LoVo (cell line): Measurements from ENCODE around the gene KCNQ1.

ENCODE experiments used
- DNase-seq: peaks from one replicate; pipeline ENCODE4 v3.0.0-alpha.2; 2016; ENCODE audit warnings: low spot score

Gene KCNQ1

GRCh38 chr11:2441171-2441570 is 3.6 kb upstream of the KCNQ1 start:
- DNase-seq = no peak

- DNase-seq = peak; percentile 55
Measured at GRCh38 chr11:2442589-2442988, 2.2 kb upstream of the KCNQ1 start.

GRCh38 chr11:2443406-2443805 is 1.4 kb upstream of the KCNQ1 start:
- DNase-seq = no peak

GRCh38 chr11:2443881-2444820 is 657 bp upstream of the KCNQ1 start, which contains the start of gene TRPM5:
Gene TRPM5, minus strand, starts transcription at chr11:2444514. Its CDS starts 21,478 bp downstream, at chr11:2423036.
- peak; percentile 53 for DNase-seq

- DNase-seq = no peak
Measured at GRCh38 chr11:2445746-2446551, 1.1 kb downstream of the KCNQ1 start.

GRCh38 chr11:2446590-2447252 is 1.9 kb downstream of the KCNQ1 start:
- DNase-seq = no peak

- DNase-seq = no peak
Measured at GRCh38 chr11:2447253-2447950, 2.6 kb downstream of the KCNQ1 start.

- no peak for DNase-seq
Measured at GRCh38 chr11:2447951-2448650, 3.3 kb downstream of the KCNQ1 start.

GRCh38 chr11:2448661-2449547 is 4.1 kb downstream of the KCNQ1 start:
- DNase-seq = no peak

GRCh38 chr11:2449548-2450320 is 4.9 kb downstream of the KCNQ1 start:
- DNase-seq = no peak

- DNase-seq = no peak
Measured at GRCh38 chr11:2450321-2451041, 5.7 kb downstream of the KCNQ1 start.

- no peak for DNase-seq
Measured at GRCh38 chr11:2451336-2451735, 6.5 kb downstream of the KCNQ1 start.

GRCh38 chr11:2451916-2452315 is 7.1 kb downstream of the KCNQ1 start:
- no peak for DNase-seq

GRCh38 chr11:2452321-2453012 is 7.7 kb downstream of the KCNQ1 start:
- DNase-seq = no peak

GRCh38 chr11:2453436-2453835 is 8.6 kb downstream of the KCNQ1 start:
- DNase-seq = no peak

GRCh38 chr11:2458321-2458720 is 13.5 kb downstream of the KCNQ1 start:
- no peak for DNase-seq

- DNase-seq = no peak
Measured at GRCh38 chr11:2459016-2459725, 14.4 kb downstream of the KCNQ1 start.
